Measurements from ENCODE around the gene SH2D6. TPM values are rescaled to one million over a fixed set of nuclear protein-coding genes. Genes with fewer than 3 reads are reported as not detected.
"Not testable (repeated sequence)": the region's sequence is repeated elsewhere in the genome, so short reads cannot be mapped to it uniquely, and the experiment has no call there.

The SH2D6 gene
- total RNA-seq, result under 1 TPM; 0.40 to 0.88 TPM

GRCh38 chr2:85418132-85419008, at the start of gene SH2D6:
Gene SH2D6 (plus strand): TSS chr2:85418714. CDS start chr2:85429466, 10,752 bp downstream.
- peaks cover 21% of the 10 kb centered on the region for H3K4me1 Mint-ChIP-seq (ENCODE audit: low read depth)
- intact Hi-C loops (cut with micrococcal nuclease), result loop anchor here (1.0 to 10.0 kb wide), 6 partner anchors 13 to 686 kb away; partner anchors contain the start of genes ELMOD3, GGCX, POLR1A and PTCD3
- H3K4me3 Mint-ChIP-seq, result peak within 1 kb of the TSS; percentile 94
- H3K9me3 Mint-ChIP-seq, result no peaks in the 10 kb centered on the region
- peak within 1 kb of the TSS; percentile 97 for H3K27ac Mint-ChIP-seq
- DNase-seq, result peak; percentile 85
- H3K36me3 Mint-ChIP-seq (ENCODE audit: low read depth), result no peaks in the 10 kb centered on the region
- peaks cover 3% of the 10 kb centered on the region for H3K27me3 Mint-ChIP-seq (ENCODE audit: low read depth)
- CTCF ChIA-PET, result interaction anchor here (0.7 to 9.9 kb wide), 10 partner anchors 11 to 219 kb away, joined by 3 to 282 read pairs (median 20); partner anchors contain the start of gene MAT2A

GRCh38 chr2:85368921-85369320, 49.6 kb upstream of the SH2D6 start:
- CTCF ChIA-PET, result interaction anchor here (0.7 kb wide), 1 partner anchor 15 kb away, joined by 3 read pairs; no protein-coding TSS in a partner anchor
- intact Hi-C loops (cut with micrococcal nuclease), result no loop called here
- Mint-ChIP-seq H3K9me3 (no peaks in the 10 kb centered on the region), H3K27me3 (ENCODE audit: low read depth) (no peaks in the 10 kb centered on the region), H3K4me1 (ENCODE audit: low read depth) (no peaks in the 10 kb centered on the region), H3K36me3 (ENCODE audit: low read depth) (peaks cover 6% of the 10 kb centered on the region), H3K27ac (no peak overlapping the region), H3K4me3 (no peak overlapping the region)
- no peak for DNase-seq

- no peak for DNase-seq
- Mint-ChIP-seq H3K27me3 (ENCODE audit: low read depth) (no peaks in the 10 kb centered on the region), H3K27ac (no peak overlapping the region), H3K36me3 (ENCODE audit: low read depth) (peaks cover 7% of the 10 kb centered on the region), H3K4me1 (ENCODE audit: low read depth) (no peaks in the 10 kb centered on the region), H3K4me3 (no peak overlapping the region), H3K9me3 (no peaks in the 10 kb centered on the region)
- CTCF ChIA-PET, result interaction anchor here (0.7 to 1.5 kb wide), 2 partner anchors 14 to 69 kb away, joined by 3 to 5 read pairs; no protein-coding TSS in a partner anchor
- intact Hi-C loops (cut with micrococcal nuclease), result no loop called here
These were observed 49.0 kb upstream of the SH2D6 start for GRCh38 chr2:85369500-85369899.

- H3K27me3 Mint-ChIP-seq (ENCODE audit: low read depth), result no peaks in the 10 kb centered on the region
- CTCF ChIA-PET, result interaction anchor here (0.6 to 1.5 kb wide), 4 partner anchors 10 to 71 kb away, joined by 3 to 6 read pairs (median 4); no protein-coding TSS in a partner anchor
- H3K4me1 Mint-ChIP-seq (ENCODE audit: low read depth), result no peaks in the 10 kb centered on the region
- H3K27ac Mint-ChIP-seq, result no peak overlapping the region
- no peak overlapping the region for H3K4me3 Mint-ChIP-seq
- no peak for DNase-seq
- peaks cover 13% of the 10 kb centered on the region for H3K36me3 Mint-ChIP-seq (ENCODE audit: low read depth)
- H3K9me3 Mint-ChIP-seq, result no peaks in the 10 kb centered on the region
- intact Hi-C loops (cut with micrococcal nuclease), result loop anchor here (5.0 kb wide), 1 partner anchor 304 kb away; no protein-coding TSS in a partner anchor
These were observed 47.5 kb upstream of the SH2D6 start for GRCh38 chr2:85371045-85371444.

- intact Hi-C loops (cut with micrococcal nuclease), result no loop called here
- no peaks in the 10 kb centered on the region for H3K4me1 Mint-ChIP-seq (ENCODE audit: low read depth)
- H3K27ac Mint-ChIP-seq, result no peak overlapping the region
- DNase-seq, result no peak
- peaks cover 16% of the 10 kb centered on the region for H3K9me3 Mint-ChIP-seq
- H3K36me3 Mint-ChIP-seq (ENCODE audit: low read depth), result peaks cover 49% of the 10 kb centered on the region
- H3K27me3 Mint-ChIP-seq (ENCODE audit: low read depth), result no peaks in the 10 kb centered on the region
- H3K4me3 Mint-ChIP-seq, result no peak overlapping the region
- CTCF ChIA-PET, result no interaction called here
These were observed 42.0 kb upstream of the SH2D6 start for GRCh38 chr2:85376291-85377065.

GRCh38 chr2:85377083-85377482, 41.4 kb upstream of the SH2D6 start:
- DNase-seq, result no peak
- no peaks in the 10 kb centered on the region for H3K4me1 Mint-ChIP-seq (ENCODE audit: low read depth)
- peaks cover 16% of the 10 kb centered on the region for H3K9me3 Mint-ChIP-seq
- peaks cover 51% of the 10 kb centered on the region for H3K36me3 Mint-ChIP-seq (ENCODE audit: low read depth)
- H3K27me3 Mint-ChIP-seq (ENCODE audit: low read depth), result no peaks in the 10 kb centered on the region
- H3K4me3 Mint-ChIP-seq, result no peak overlapping the region
- intact Hi-C loops (cut with micrococcal nuclease), result no loop called here
- CTCF ChIA-PET, result no interaction called here
- H3K27ac Mint-ChIP-seq, result no peak overlapping the region

GRCh38 chr2:85378257-85378656, 40.3 kb upstream of the SH2D6 start:
- H3K27me3 Mint-ChIP-seq (ENCODE audit: low read depth), result no peaks in the 10 kb centered on the region
- intact Hi-C loops (cut with micrococcal nuclease), result no loop called here
- CTCF ChIA-PET, result no interaction called here
- no peak for DNase-seq
- H3K9me3 Mint-ChIP-seq, result peaks cover 16% of the 10 kb centered on the region
- H3K36me3 Mint-ChIP-seq (ENCODE audit: low read depth), result peaks cover 49% of the 10 kb centered on the region
- no peaks in the 10 kb centered on the region for H3K4me1 Mint-ChIP-seq (ENCODE audit: low read depth)
- no peak overlapping the region for H3K4me3 Mint-ChIP-seq
- H3K27ac Mint-ChIP-seq, result no peak overlapping the region

- no peak overlapping the region for H3K27ac Mint-ChIP-seq
These were observed 38.5 kb upstream of the SH2D6 start for GRCh38 chr2:85380048-85380447.

GRCh38 chr2:85383151-85383550, 35.4 kb upstream of the SH2D6 start:
- CTCF ChIA-PET; H3K27ac Mint-ChIP-seq; intact Hi-C loops (cut with micrococcal nuclease); H3K4me3 Mint-ChIP-seq; DNase-seq; H3K4me1 Mint-ChIP-seq (ENCODE audit: low read depth); H3K27me3 Mint-ChIP-seq (ENCODE audit: low read depth): not testable (repeated sequence)
- Mint-ChIP-seq H3K9me3 (peaks cover 16% of the 10 kb centered on the region), H3K36me3 (ENCODE audit: low read depth) (peaks cover 30% of the 10 kb centered on the region)

More at GRCh38 chr2:85380048-85380447, 38.5 kb upstream of the SH2D6 start:
- no peaks in the 10 kb centered on the region for H3K27me3 Mint-ChIP-seq (ENCODE audit: low read depth)
- intact Hi-C loops (cut with micrococcal nuclease), result no loop called here
- H3K9me3 Mint-ChIP-seq, result peaks cover 16% of the 10 kb centered on the region
- no peak overlapping the region for H3K4me3 Mint-ChIP-seq
- peaks cover 42% of the 10 kb centered on the region for H3K36me3 Mint-ChIP-seq (ENCODE audit: low read depth)
- DNase-seq, result no peak
- H3K4me1 Mint-ChIP-seq (ENCODE audit: low read depth), result no peaks in the 10 kb centered on the region
- CTCF ChIA-PET, result interaction anchor here (0.7 kb wide), 1 partner anchor 90 kb away, joined by 3 read pairs; no protein-coding TSS in a partner anchor

GRCh38 chr2:85383850-85384249, 34.7 kb upstream of the SH2D6 start:
- Mint-ChIP-seq H3K9me3 (peaks cover 12% of the 10 kb centered on the region), H3K4me3 (no peak overlapping the region), H3K27ac (no peak overlapping the region), H3K36me3 (ENCODE audit: low read depth) (peaks cover 24% of the 10 kb centered on the region), H3K27me3 (ENCODE audit: low read depth) (no peaks in the 10 kb centered on the region), H3K4me1 (ENCODE audit: low read depth) (no peaks in the 10 kb centered on the region)
- intact Hi-C loops (cut with micrococcal nuclease), result no loop called here
- CTCF ChIA-PET, result interaction anchor here (1.0 to 1.2 kb wide), 2 partner anchors 14 to 135 kb away, joined by 3 read pairs; no protein-coding TSS in a partner anchor
- no peak for DNase-seq

- CTCF ChIA-PET, result no interaction called here
- Mint-ChIP-seq H3K27me3 (ENCODE audit: low read depth) (no peaks in the 10 kb centered on the region), H3K9me3 (peaks cover under 1% of the 10 kb centered on the region), H3K4me3 (no peak overlapping the region), H3K36me3 (ENCODE audit: low read depth) (peaks cover 8% of the 10 kb centered on the region), H3K4me1 (ENCODE audit: low read depth) (no peaks in the 10 kb centered on the region), H3K27ac (no peak overlapping the region)
- DNase-seq, result no peak
- intact Hi-C loops (cut with micrococcal nuclease), result no loop called here
These were observed 32.8 kb upstream of the SH2D6 start for GRCh38 chr2:85385746-85386145.

- CTCF ChIA-PET, result interaction anchor here (0.7 kb wide), 1 partner anchor 88 kb away, joined by 3 read pairs; no protein-coding TSS in a partner anchor
- H3K9me3 Mint-ChIP-seq, result no peaks in the 10 kb centered on the region
These were observed 30.8 kb upstream of the SH2D6 start for GRCh38 chr2:85387754-85388153.

More at GRCh38 chr2:85387754-85388153, 30.8 kb upstream of the SH2D6 start:
- no peaks in the 10 kb centered on the region for H3K27me3 Mint-ChIP-seq (ENCODE audit: low read depth)
- DNase-seq, result no peak
- H3K36me3 Mint-ChIP-seq (ENCODE audit: low read depth), result peaks cover 4% of the 10 kb centered on the region
- H3K4me3 Mint-ChIP-seq, result no peak overlapping the region
- H3K27ac Mint-ChIP-seq, result no peak overlapping the region
- H3K4me1 Mint-ChIP-seq (ENCODE audit: low read depth), result peaks cover 5% of the 10 kb centered on the region
- intact Hi-C loops (cut with micrococcal nuclease), result no loop called here

Data from activated naive CD4-positive, alpha-beta T cell treated with anti-CD3 and anti-CD28 coated beads for 36 hours (primary cell).